A673 (cell line): ENCODE measurements around the gene CA4. TPM values are rescaled to one million over a fixed set of nuclear protein-coding genes. Genes with fewer than 3 reads are reported as not detected.

Experiments
- BruUV-seq: library from RNA; stranded (reverse); fragments of 400-500 nt; replicated peaks from 2 replicates; lab custom pipeline; 2021; lab: Mats Ljungman, UMichigan
- CTCF ChIA-PET: fragments of 300-600 bp; sonication (Branson Sonifier 250); formaldehyde crosslinking; loops from one replicate; lab custom pipeline; 2022; ENCODE audit warnings: antibody characterized with exemption; lab: Charles Lee
- POLR2A ChIA-PET: fragments of 300-600 bp; sonication (Branson Sonifier 250); formaldehyde crosslinking; loops from one replicate; lab custom pipeline; 2022; ENCODE audit warnings: antibody characterized with exemption; ENCODE audit not compliant: low non-redundant PET; lab: Charles Lee
- DNase-seq: peaks from one replicate; pipeline ENCODE4 v3.0.0-alpha.2; 2015; ENCODE audit warnings: low spot score
- H3K27ac ChIP-seq: fragments of 200-600 bp; sonication (generic); 2 replicates; pipeline ENCODE4 v1.5.1; 2016; ENCODE audit warnings: mixed run types, low read depth, mild to moderate bottlenecking, mixed read lengths, antibody characterized with exemption, low read length; ENCODE audit not compliant: poor library complexity, severe bottlenecking
- H3K27me3 ChIP-seq: fragments of 200-600 bp; sonication (generic); replicated peaks from 2 replicates; pipeline ENCODE4 v1.6.1; 2017; ENCODE audit warnings: mixed run types, low read depth, mild to moderate bottlenecking, mixed read lengths, antibody characterized with exemption, low read length; ENCODE audit not compliant: insufficient read depth, poor library complexity
- H3K36me3 ChIP-seq: fragments of 200-600 bp; sonication (generic); 2 replicates; pipeline ENCODE4 v1.6.1; 2016; ENCODE audit warnings: mixed run types, mild to moderate bottlenecking, mixed read lengths, antibody characterized with exemption, low read length; ENCODE audit not compliant: insufficient read depth, poor library complexity, severe bottlenecking
- H3K4me1 ChIP-seq: fragments of 200-600 bp; sonication (generic); 2 replicates; pipeline ENCODE4 v1.6.1; 2017; ENCODE audit warnings: mixed run types, mild to moderate bottlenecking, mixed read lengths, antibody characterized with exemption, low read length; ENCODE audit not compliant: insufficient read depth, poor library complexity, severe bottlenecking
- H3K4me3 ChIP-seq: fragments of 200-600 bp; sonication (generic); 2 replicates; pipeline ENCODE4 v1.5.1; 2016; ENCODE audit warnings: low read depth, mixed run types, mild to moderate bottlenecking, mixed read lengths, low read length; ENCODE audit not compliant: poor library complexity, severe bottlenecking
- H3K9me3 ChIP-seq: fragments of 200-600 bp; sonication (generic); 2 replicates; pipeline ENCODE4 v1.6.1; 2016; ENCODE audit warnings: mixed run types, low read depth, mild to moderate bottlenecking, mixed read lengths, antibody characterized with exemption, low read length; ENCODE audit not compliant: poor library complexity, severe bottlenecking
- CTCF ChIP-seq: fragments of 300-800, 200-600 bp; sonication (generic); conservative IDR thresholded peaks from 2 replicates; pipeline ENCODE4 v1.5.1; 2017; ENCODE audit warnings: low read depth, mild to moderate bottlenecking, antibody characterized with exemption, low read length, moderate library complexity, mixed read lengths
- EZH2 ChIP-seq: fragments of 200-600 bp; sonication (generic); IDR thresholded peaks from 2 replicates; pipeline ENCODE4 v1.6.1; 2017; ENCODE audit warnings: borderline replicate concordance, low read depth, mild to moderate bottlenecking, mixed read lengths, antibody characterized with exemption, low read length; ENCODE audit not compliant: poor library complexity, severe bottlenecking
- intact Hi-C: fragments of 100-400 bp; cut with micrococcal nuclease; formaldehyde crosslinking; loops from one replicate; pipeline ENCODE4 v1.10.0; 2022; ENCODE audit not compliant: unreplicated experiment
- total RNA-seq: library from RNA; stranded (reverse); gene quantifications from 2 replicates; pipeline ENCODE4 v1.2.3, GENCODE V29; 2021

Gene CA4
- total RNA-seq, 1 experiment from 2014 or later, result not detected

GRCh38 chr17:60165971-60166370 lies 16.2 kb downstream of the CA4 start:
- no TSS peak for BruUV-seq
- Histone ChIP-seq H3K4me1 (no peaks in the 10 kb centered on the region), H3K4me3 (no peak overlapping the region), H3K36me3 (no peaks in the 10 kb centered on the region), H3K9me3 (no peaks in the 10 kb centered on the region), H3K27me3 (no peaks in the 10 kb centered on the region), H3K27ac (no peak overlapping the region)
- CTCF ChIA-PET, result no interaction called here
- intact Hi-C loops, result no loop called here
- POLR2A ChIA-PET, result no interaction called here
- TF ChIP-seq CTCF (no peak), EZH2 (no peak)
- no peak for DNase-seq

- DNase-seq, result no peak
- Histone ChIP-seq H3K4me3 (no peak overlapping the region), H3K9me3 (no peaks in the 10 kb centered on the region), H3K27ac (no peak overlapping the region), H3K36me3 (no peaks in the 10 kb centered on the region), H3K4me1 (no peaks in the 10 kb centered on the region), H3K27me3 (no peaks in the 10 kb centered on the region)
- POLR2A ChIA-PET, result no interaction called here
- TF ChIP-seq EZH2, result no peak
- TF ChIP-seq CTCF, result no peak
- intact Hi-C loops, result no loop called here
- CTCF ChIA-PET, result no interaction called here
- no TSS peak for BruUV-seq
Observed at GRCh38 chr17:60167065-60167741, 17.4 kb downstream of the CA4 start.

- intact Hi-C loops, result no loop called here
- H3K27ac ChIP-seq, result no peak overlapping the region
- ChIA-PET POLR2A (no interaction called here), CTCF (interaction anchor here (0.6 kb wide), 1 partner anchor 249 kb away, joined by 3 read pairs; no protein-coding TSS in a partner anchor)
- no TSS peak for BruUV-seq
- H3K36me3 ChIP-seq, result no peaks in the 10 kb centered on the region
- no peak for DNase-seq
- TF ChIP-seq CTCF (no peak), EZH2 (no peak)
- H3K27me3 ChIP-seq, result no peaks in the 10 kb centered on the region
- no peak overlapping the region for H3K4me3 ChIP-seq
- H3K9me3 ChIP-seq, result no peaks in the 10 kb centered on the region
- H3K4me1 ChIP-seq, result peaks cover 6% of the 10 kb centered on the region
Observed at GRCh38 chr17:60168654-60169053, 18.9 kb downstream of the CA4 start.
